ENCODE results near the gene AMBP. TPM values are rescaled to one million over a fixed set of nuclear protein-coding genes. Genes with fewer than 3 reads are reported as not detected.
A peak's percentile ranks its signal among the peaks of the same experiment; 100 is the strongest.

AMBP gene
- total and polyA plus RNA-seq, 2 of the 13 experiments (the other 11 are each of a cell fraction or from before 2014, with no cell fraction given) = 1,510 to 2,580 TPM

GRCh38 chr9:114108016-114108833, 30.1 kb upstream of the AMBP start (continued):
- TF ChIP-seq, protein P1, sequence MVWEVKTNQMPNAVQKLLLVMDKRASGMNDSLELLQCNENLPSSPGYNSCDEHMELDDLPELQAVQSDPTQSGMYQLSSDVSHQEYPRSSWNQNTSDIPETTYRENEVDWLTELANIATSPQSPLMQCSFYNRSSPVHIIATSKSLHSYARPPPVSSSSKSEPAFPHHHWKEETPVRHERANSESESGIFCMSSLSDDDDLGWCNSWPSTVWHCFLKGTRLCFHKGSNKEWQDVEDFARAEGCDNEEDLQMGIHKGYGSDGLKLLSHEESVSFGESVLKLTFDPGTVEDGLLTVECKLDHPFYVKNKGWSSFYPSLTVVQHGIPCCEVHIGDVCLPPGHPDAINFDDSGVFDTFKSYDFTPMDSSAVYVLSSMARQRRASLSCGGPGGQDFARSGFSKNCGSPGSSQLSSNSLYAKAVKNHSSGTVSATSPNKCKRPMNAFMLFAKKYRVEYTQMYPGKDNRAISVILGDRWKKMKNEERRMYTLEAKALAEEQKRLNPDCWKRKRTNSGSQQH (CRISPR knock-in tag; IDR thresholded peaks at IDR 0.05; ENCODE audit: low read depth) = no peak
- TF ChIP-seq PHF20 (CRISPR knock-in tag; IDR thresholded peaks at IDR 0.05) = no peak
- TF ChIP-seq ESRRA (CRISPR knock-in tag; IDR thresholded peaks at IDR 0.05; ENCODE audit: low read depth) = no peak
- TF ChIP-seq, protein P2, sequence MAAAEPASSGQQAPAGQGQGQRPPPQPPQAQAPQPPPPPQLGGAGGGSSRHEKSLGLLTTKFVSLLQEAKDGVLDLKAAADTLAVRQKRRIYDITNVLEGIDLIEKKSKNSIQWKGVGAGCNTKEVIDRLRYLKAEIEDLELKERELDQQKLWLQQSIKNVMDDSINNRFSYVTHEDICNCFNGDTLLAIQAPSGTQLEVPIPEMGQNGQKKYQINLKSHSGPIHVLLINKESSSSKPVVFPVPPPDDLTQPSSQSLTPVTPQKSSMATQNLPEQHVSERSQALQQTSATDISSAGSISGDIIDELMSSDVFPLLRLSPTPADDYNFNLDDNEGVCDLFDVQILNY (CRISPR knock-in tag; conservative IDR thresholded peaks at IDR 0.05) = no peak
- TF ChIP-seq SALL1 (CRISPR knock-in tag; IDR thresholded peaks at IDR 0.05) = peak; percentile 79
- peak; percentile 67; the same call in 1 of the 2 replicates for TF ChIP-seq ZBTB43 (CRISPR knock-in tag; conservative IDR thresholded peaks at IDR 0.05)
- peak; percentile 75 for TF ChIP-seq XRCC5 (optimal IDR thresholded peaks at IDR 0.05; ENCODE audit: low read length)
- TF ChIP-seq ZNF619 (CRISPR knock-in tag; IDR thresholded peaks at IDR 0.05) = peak; percentile 86; the same call in 1 of the 2 replicates
- TF ChIP-seq SYNCRIP (IDR thresholded peaks at IDR 0.05; ENCODE audit: insufficient read depth, low read depth, low read length) = no peak
- TF ChIP-seq TCF7L2 (IDR thresholded peaks at IDR 0.05; ENCODE audit: low read depth, low read length) = no peak
- peak; percentile 74 for TF ChIP-seq TBX2 (CRISPR knock-in tag; IDR thresholded peaks at IDR 0.05; ENCODE audit: borderline replicate concordance)
- TF ChIP-seq, protein P3, sequence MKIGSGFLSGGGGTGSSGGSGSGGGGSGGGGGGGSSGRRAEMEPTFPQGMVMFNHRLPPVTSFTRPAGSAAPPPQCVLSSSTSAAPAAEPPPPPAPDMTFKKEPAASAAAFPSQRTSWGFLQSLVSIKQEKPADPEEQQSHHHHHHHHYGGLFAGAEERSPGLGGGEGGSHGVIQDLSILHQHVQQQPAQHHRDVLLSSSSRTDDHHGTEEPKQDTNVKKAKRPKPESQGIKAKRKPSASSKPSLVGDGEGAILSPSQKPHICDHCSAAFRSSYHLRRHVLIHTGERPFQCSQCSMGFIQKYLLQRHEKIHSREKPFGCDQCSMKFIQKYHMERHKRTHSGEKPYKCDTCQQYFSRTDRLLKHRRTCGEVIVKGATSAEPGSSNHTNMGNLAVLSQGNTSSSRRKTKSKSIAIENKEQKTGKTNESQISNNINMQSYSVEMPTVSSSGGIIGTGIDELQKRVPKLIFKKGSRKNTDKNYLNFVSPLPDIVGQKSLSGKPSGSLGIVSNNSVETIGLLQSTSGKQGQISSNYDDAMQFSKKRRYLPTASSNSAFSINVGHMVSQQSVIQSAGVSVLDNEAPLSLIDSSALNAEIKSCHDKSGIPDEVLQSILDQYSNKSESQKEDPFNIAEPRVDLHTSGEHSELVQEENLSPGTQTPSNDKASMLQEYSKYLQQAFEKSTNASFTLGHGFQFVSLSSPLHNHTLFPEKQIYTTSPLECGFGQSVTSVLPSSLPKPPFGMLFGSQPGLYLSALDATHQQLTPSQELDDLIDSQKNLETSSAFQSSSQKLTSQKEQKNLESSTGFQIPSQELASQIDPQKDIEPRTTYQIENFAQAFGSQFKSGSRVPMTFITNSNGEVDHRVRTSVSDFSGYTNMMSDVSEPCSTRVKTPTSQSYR (CRISPR knock-in tag; IDR thresholded peaks at IDR 0.05; ENCODE audit: borderline replicate concordance) = peak; percentile 22; the same call in 1 of the 2 replicates
- no peak for TF ChIP-seq REL (CRISPR knock-in tag; conservative IDR thresholded peaks at IDR 0.05)
- TF ChIP-seq SMC3 (IDR thresholded peaks at IDR 0.05; ENCODE audit: low read length) = peak; percentile 84
- TF ChIP-seq NONO (IDR thresholded peaks at IDR 0.05) = no peak
- peak; percentile 85 for TF ChIP-seq NONO (CRISPR knock-in tag; conservative IDR thresholded peaks at IDR 0.05)
- TF ChIP-seq NFYB (CRISPR knock-in tag; IDR thresholded peaks at IDR 0.05) = no peak
- peak; percentile 91 for TF ChIP-seq KDM2A (CRISPR knock-in tag; IDR thresholded peaks at IDR 0.05; ENCODE audit: borderline replicate concordance, low read depth)
